H1 (cell line): ENCODE measurements around the gene CAB39L. TPM values are rescaled to one million over a fixed set of nuclear protein-coding genes. Genes with fewer than 3 reads are reported as not detected.

ENCODE experiments used
- CTCF ChIA-PET: fragments of 300-600 bp; sonication (Branson Sonifier 250); formaldehyde crosslinking; loops from one replicate; lab custom pipeline; 2021; ENCODE audit not compliant: partially characterized antibody; lab: Charles Lee
- POLR2A ChIA-PET: fragments of 300-600 bp; sonication (Branson Sonifier 250); formaldehyde crosslinking; loops from one replicate; lab custom pipeline; 2021; ENCODE audit warnings: inconsistent platforms; ENCODE audit not compliant: partially characterized antibody; lab: Charles Lee
- DNase-seq, 2 experiments: peaks; one replicate each; pipeline versions ENCODE4 v3.0.0 to v3.0.0-alpha.2; 2010 to 2022; ENCODE audit warnings: low spot score in 2 of 2, low read depth in 1 of 2, mixed read lengths in 1 of 2
- FAIRE-seq: peaks from 2 replicates; lab custom pipeline; 2011; peaks lifted over from hg19 to GRCh38; lab: Jason Lieb, UNC
- H2AFZ ChIP-seq: 2 replicates; pipeline ENCODE4 v1.8.1; 2012; ENCODE audit warnings: low read length, inconsistent platforms
- H2AK5ac ChIP-seq: 2 replicates; pipeline ENCODE4 v1.6.1; 2013; ENCODE audit warnings: low read depth, low read length
- H2BK120ac ChIP-seq: replicated peaks from 2 replicates; pipeline ENCODE3; 2013; ENCODE audit warnings: low read depth, low read length, inconsistent platforms
- H2BK12ac ChIP-seq: 2 replicates; pipeline ENCODE4 v1.6.1; 2013; ENCODE audit warnings: low read depth, low read length
- H2BK15ac ChIP-seq: 2 replicates; pipeline ENCODE4 v1.6.1; 2013; ENCODE audit warnings: low read length
- H2BK20ac ChIP-seq: 2 replicates; pipeline ENCODE4 v1.6.1; 2013; ENCODE audit warnings: low read length
- H2BK5ac ChIP-seq: 2 replicates; pipeline ENCODE4 v1.6.1; 2013; ENCODE audit warnings: low read depth, low read length
- H3K14ac ChIP-seq: 2 replicates; pipeline ENCODE4 v1.6.1; 2013; ENCODE audit warnings: inconsistent platforms; ENCODE audit not compliant: insufficient read length
- H3K18ac ChIP-seq: 2 replicates; pipeline ENCODE4 v1.6.1; 2013; ENCODE audit warnings: low read length; ENCODE audit errors: extremely low read depth
- H3K23ac ChIP-seq: 2 replicates; pipeline ENCODE4 v1.6.1; 2013; ENCODE audit warnings: inconsistent platforms; ENCODE audit not compliant: insufficient read length
- H3K23me2 ChIP-seq: 2 replicates; pipeline ENCODE4 v1.6.1; 2013; ENCODE audit warnings: low read depth, low read length
- H3K27ac ChIP-seq: 2 replicates; pipeline ENCODE4 v1.6.1; 2011; ENCODE audit warnings: low read depth, low read length, inconsistent platforms
- H3K27me3 ChIP-seq, 4 experiments: replicated peaks in 1 of 4; 1 replicate in 1 of 4; 2 replicates in 3 of 4; pipeline versions ENCODE4 v1.6.1 to v1.8.1; 2011 to 2013; ENCODE audit warnings: low read length in 3 of 4, mild to moderate bottlenecking in 3 of 4, inconsistent platforms in 2 of 4, mixed read lengths in 2 of 4, moderate library complexity in 1 of 4; ENCODE audit not compliant: control insufficient read depth in 3 of 4, insufficient read depth in 3 of 4; ENCODE audit errors: extremely low read depth in 1 of 4
- H3K36me3 ChIP-seq, 4 experiments: 2 replicates each; pipeline versions ENCODE4 v1.6.1 to v1.8.1; 2011 to 2013; ENCODE audit warnings: mild to moderate bottlenecking in 4 of 4, low read length in 3 of 4, moderate library complexity in 2 of 4, control low read depth in 1 of 4, inconsistent platforms in 1 of 4; ENCODE audit not compliant: insufficient read depth in 4 of 4, control insufficient read depth in 2 of 4
- H3K4ac ChIP-seq: replicated peaks from 2 replicates; pipeline ENCODE3; 2013; ENCODE audit warnings: low read length, low read depth, mixed read lengths, inconsistent platforms; ENCODE audit not compliant: insufficient read length
- H3K4me1 ChIP-seq, 4 experiments: replicated peaks in 1 of 4; 1 replicate in 1 of 4; 2 replicates in 3 of 4; pipeline versions ENCODE4 v1.6.1 to v1.8.1; 2011 to 2013; ENCODE audit warnings: low read length in 3 of 4, inconsistent platforms in 2 of 4, mixed read lengths in 1 of 4; ENCODE audit not compliant: insufficient read depth in 4 of 4, control insufficient read depth in 3 of 4
- H3K4me2 ChIP-seq, 2 experiments: 2 replicates each; pipeline versions ENCODE4 v1.6.1 to v1.8.1; 2011 to 2013; ENCODE audit warnings: low read depth in 2 of 2, low read length in 2 of 2, control low read depth in 1 of 2, inconsistent platforms in 1 of 2, mild to moderate bottlenecking in 1 of 2; ENCODE audit not compliant: insufficient read depth in 1 of 2
- H3K4me3 ChIP-seq, 4 experiments: fragments of 200-600, 300-600 bp in 1 of 4; sonication (generic), shearing (Covaris generic), sonication (Bioruptor Twin) in 1 of 4; 2 replicates each; pipeline versions ENCODE4 v1.5.1 to v1.8.1; 2011 to 2016; ENCODE audit warnings: low read length in 4 of 4, low read depth in 3 of 4, control low read depth in 2 of 4, inconsistent platforms in 2 of 4, mild to moderate bottlenecking in 2 of 4, mixed read lengths in 1 of 4, moderate library complexity in 1 of 4; ENCODE audit not compliant: insufficient read depth in 2 of 4; ENCODE audit errors: extremely low read depth in 1 of 4
- H3K56ac ChIP-seq: replicated peaks from 2 replicates; pipeline ENCODE3; 2013; ENCODE audit warnings: low read depth, mild to moderate bottlenecking, mixed read lengths, low read length, inconsistent platforms; ENCODE audit not compliant: insufficient read length
- H3K79me1 ChIP-seq: 2 replicates; pipeline ENCODE4 v1.6.1; 2013; ENCODE audit warnings: low read depth, low read length, control low read depth
- H3K79me2 ChIP-seq, 2 experiments: 2 replicates each; pipeline versions ENCODE4 v1.6.1 to v1.8.1; 2012 to 2013; ENCODE audit warnings: low read length in 2 of 2, mild to moderate bottlenecking in 2 of 2, inconsistent platforms in 1 of 2; ENCODE audit not compliant: insufficient read depth in 2 of 2, control insufficient read depth in 1 of 2
- H3K9ac ChIP-seq, 4 experiments: replicated peaks in 1 of 4; 1 replicate in 1 of 4; 2 replicates in 3 of 4; pipeline versions ENCODE4 v1.6.1 to v1.8.1; 2011 to 2013; ENCODE audit warnings: low read depth in 3 of 4, low read length in 3 of 4, control low read depth in 2 of 4, mild to moderate bottlenecking in 2 of 4, moderate library complexity in 2 of 4, inconsistent platforms in 1 of 4; ENCODE audit errors: extremely low read depth in 1 of 4
- H3K9me3 ChIP-seq, 2 experiments: 2 replicates each; pipeline versions ENCODE4 v1.6.1 to v1.8.1; 2012 to 2013; ENCODE audit warnings: mild to moderate bottlenecking in 2 of 2, moderate library complexity in 2 of 2, control low read depth in 1 of 2, inconsistent platforms in 1 of 2, low read depth in 1 of 2, low read length in 1 of 2, mixed read lengths in 1 of 2; ENCODE audit not compliant: insufficient read depth in 2 of 2
- H4K20me1 ChIP-seq, 2 experiments: replicated peaks in 1 of 2; 2 replicates each; pipeline versions ENCODE3 to v1.8.1; 2011 to 2013; ENCODE audit warnings: inconsistent platforms in 2 of 2, low read length in 2 of 2, mild to moderate bottlenecking in 1 of 2; ENCODE audit not compliant: insufficient read depth in 2 of 2, control insufficient read depth in 1 of 2
- H4K5ac ChIP-seq: 2 replicates; pipeline ENCODE4 v1.6.1; 2013; ENCODE audit warnings: low read length, low read depth, mixed read lengths, inconsistent platforms; ENCODE audit not compliant: insufficient read length
- H4K8ac ChIP-seq: 2 replicates; pipeline ENCODE4 v1.8.0; 2013; ENCODE audit warnings: mild to moderate bottlenecking, moderate library complexity, low read length, inconsistent platforms; ENCODE audit not compliant: insufficient read depth; ENCODE audit errors: extremely low read depth
- H4K91ac ChIP-seq: replicated peaks from 2 replicates; pipeline ENCODE3; 2013; ENCODE audit warnings: low read length, mixed read lengths, inconsistent platforms; ENCODE audit not compliant: insufficient read length
- POLR2AphosphoS5 ChIP-seq: IDR thresholded peaks from 2 replicates; pipeline ENCODE4 v1.6.1; 2011; ENCODE audit warnings: low read depth, low read length
- WGBS, 2 experiments: shearing (Covaris generic) in 1 of 2; methylation state at CpG; one replicate each; pipeline versions ENCODE4 v1.1.6 to v1.1.7; 2013 to 2015; ENCODE audit warnings: low lambda C conversion rate in 2 of 2, mixed read lengths in 2 of 2, inconsistent platforms in 1 of 2, low coverage in 1 of 2, missing lambda C conversion rate in 1 of 2; ENCODE audit not compliant: insufficient replicate concordance in 2 of 2, insufficient coverage in 1 of 2, insufficient read length in 1 of 2; ENCODE audit errors: extremely low coverage in 1 of 2, missing lambda C conversion rate in 1 of 2; 5-methylcytosine and 5-hydroxymethylcytosine counted together
- polyA plus RNA-seq, 7 experiments: library from polyadenylated mRNA; depleted of rRNA in 3 of 7; stranded (reverse) in 5 of 7; unstranded in 2 of 7; fragments of >200 nt in 5 of 7; fragments of 200-250 nt in 2 of 7; gene quantifications; 1 replicate in 5 of 7; 2 replicates in 1 of 7; 4 replicates in 1 of 7; pipeline versions ENCODE4 v1.2.1 to v1.2.3, GENCODE V29; 2011 to 2013; ENCODE audit warnings: missing spikeins in 2 of 7, mixed read lengths in 2 of 7
- total RNA-seq: library from RNA; stranded (reverse); fragmentation: NEBNext Ultra II Directional; extraction: Animal tissue kit (Norgen Biotek cat#: 25700); gene quantifications from 2 replicates; pipeline ENCODE4 v1.2.1, GENCODE V29; 2021

CAB39L gene
- total and polyA plus RNA-seq, 2 of the 8 experiments (the other 6 are each of a cell fraction or from before 2014, with no cell fraction given), result 2.5 to 4.8 TPM

DNA sequence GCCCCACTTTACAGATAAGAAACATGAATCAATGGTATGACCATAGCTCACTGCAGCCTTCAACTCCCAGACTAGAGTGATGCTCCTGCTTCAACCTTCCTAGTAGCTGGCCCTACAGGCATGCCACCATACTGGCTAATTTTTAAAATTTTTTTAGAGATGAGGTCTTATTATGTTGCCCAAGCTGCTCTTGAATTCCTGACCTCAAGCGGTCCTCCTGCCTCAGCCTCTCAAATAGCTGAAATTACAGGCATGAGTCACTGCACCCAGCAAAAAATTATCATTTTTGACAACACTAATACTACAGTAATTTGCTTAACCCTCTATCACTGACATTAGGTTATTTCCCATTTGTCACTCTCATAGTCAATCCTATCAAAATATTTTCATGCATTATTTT lies 14.7 kb downstream of the CAB39L start:
- H3K79me2 ChIP-seq, result no peaks in the 10 kb centered on the region
- H3K4me3 ChIP-seq, result no peak overlapping the region
- H3K56ac ChIP-seq, result no peak overlapping the region
- DNase-seq, result no peak
- no peak overlapping the region for H3K14ac ChIP-seq
- no peak overlapping the region for H2BK15ac ChIP-seq
- no peak for FAIRE-seq
- POLR2A ChIA-PET, result no interaction called here
- no peak overlapping the region for H2AK5ac ChIP-seq
- H3K4me1 ChIP-seq, result no peaks in the 10 kb centered on the region
- no peak overlapping the region for H3K27ac ChIP-seq
- H2BK5ac ChIP-seq, result no peak overlapping the region
- H2BK20ac ChIP-seq, result no peak overlapping the region
- no peaks in the 10 kb centered on the region for H3K36me3 ChIP-seq
- H3K27me3 ChIP-seq, result no peaks in the 10 kb centered on the region
- WGBS, 2 experiments, result 93% methylated on average over 1 of the region's 1 CpG; no CpG with 5 or more reads in 1 of the 2 experiments
- no peak overlapping the region for H3K18ac ChIP-seq
- no peak for TF ChIP-seq POLR2AphosphoS5
- no peak overlapping the region for H3K4me2 ChIP-seq
- H3K23ac ChIP-seq, result no peak overlapping the region
- no peaks in the 10 kb centered on the region for H3K79me1 ChIP-seq
- no peak overlapping the region for H4K5ac ChIP-seq
- H3K23me2 ChIP-seq, result no peaks in the 10 kb centered on the region
- no peak overlapping the region for H4K91ac ChIP-seq
- H2AFZ ChIP-seq, result no peak overlapping the region
- H4K8ac ChIP-seq, result no peak overlapping the region
- no peaks in the 10 kb centered on the region for H3K9me3 ChIP-seq
- no peak overlapping the region for H2BK120ac ChIP-seq
- no peak overlapping the region for H3K9ac ChIP-seq
- H3K4ac ChIP-seq, result no peak overlapping the region
- CTCF ChIA-PET, result no interaction called here
- H2BK12ac ChIP-seq, result no peak overlapping the region
- no peaks in the 10 kb centered on the region for H4K20me1 ChIP-seq
